Measurements from ENCODE around the gene LDLRAP1.
"Not testable (repeated sequence)": the region's sequence is repeated elsewhere in the genome, so short reads cannot be mapped to it uniquely, and the experiment has no call there.

The LDLRAP1 gene

GRCh38 chr1:25543425-25544242, at the start of gene LDLRAP1:
TSS of gene LDLRAP1 (plus strand) at chr1:25543606. CDS start at chr1:25543699, 93 bp downstream.
- peak; percentile 83 for DNase-seq (ENCODE audit: low spot score)

GRCh38 chr1:25494952-25495351, 48.5 kb upstream of the LDLRAP1 start:
- DNase-seq (ENCODE audit: low spot score) = no peak

- DNase-seq (ENCODE audit: low spot score) = no peak
Measured at GRCh38 chr1:25500694-25501093, 42.7 kb upstream of the LDLRAP1 start.

GRCh38 chr1:25501235-25502058, 42.0 kb upstream of the LDLRAP1 start:
- DNase-seq (ENCODE audit: low spot score) = no peak

- no peak for DNase-seq (ENCODE audit: low spot score)
Measured at GRCh38 chr1:25502957-25503356, 40.4 kb upstream of the LDLRAP1 start.

- no peak for DNase-seq (ENCODE audit: low spot score)
Measured at GRCh38 chr1:25503551-25504426, 39.6 kb upstream of the LDLRAP1 start.

- DNase-seq (ENCODE audit: low spot score) = no peak
Measured at GRCh38 chr1:25504706-25505595, 38.5 kb upstream of the LDLRAP1 start.

- no peak for DNase-seq (ENCODE audit: low spot score)
Measured at GRCh38 chr1:25505656-25506385, 37.6 kb upstream of the LDLRAP1 start.

GRCh38 chr1:25506566-25507463, 36.6 kb upstream of the LDLRAP1 start:
- DNase-seq (ENCODE audit: low spot score) = not testable (repeated sequence)

GRCh38 chr1:25513666-25514065, 29.7 kb upstream of the LDLRAP1 start:
- DNase-seq (ENCODE audit: low spot score) = no peak

GRCh38 chr1:25515033-25515432, 28.4 kb upstream of the LDLRAP1 start:
- DNase-seq (ENCODE audit: low spot score) = no peak

GRCh38 chr1:25516686-25517085, 26.7 kb upstream of the LDLRAP1 start:
- DNase-seq (ENCODE audit: low spot score) = no peak

GRCh38 chr1:25517476-25518394, 25.7 kb upstream of the LDLRAP1 start:
- no peak for DNase-seq (ENCODE audit: low spot score)

GRCh38 chr1:25519624-25520023, 23.8 kb upstream of the LDLRAP1 start:
- DNase-seq (ENCODE audit: low spot score) = no peak

- peak; percentile 83 for DNase-seq (ENCODE audit: low spot score)
Measured at GRCh38 chr1:25520446-25521061, 22.9 kb upstream of the LDLRAP1 start.

GRCh38 chr1:25522031-25522655, 21.3 kb upstream of the LDLRAP1 start:
- no peak for DNase-seq (ENCODE audit: low spot score)

- no peak for DNase-seq (ENCODE audit: low spot score)
Measured at GRCh38 chr1:25523542-25523941, 19.9 kb upstream of the LDLRAP1 start.

Data from Ammon's horn (tissue), 1 donor.